Measurements from ENCODE around the gene KIAA0408. TPM values are rescaled to one million over a fixed set of nuclear protein-coding genes. Genes with fewer than 3 reads are reported as not detected.

Gene KIAA0408
- total and polyA plus RNA-seq, 9 of the 15 experiments (the other 6 are each of a cell fraction or from before 2014, with no cell fraction given), result 0.11 TPM; not detected in 8

DNA sequence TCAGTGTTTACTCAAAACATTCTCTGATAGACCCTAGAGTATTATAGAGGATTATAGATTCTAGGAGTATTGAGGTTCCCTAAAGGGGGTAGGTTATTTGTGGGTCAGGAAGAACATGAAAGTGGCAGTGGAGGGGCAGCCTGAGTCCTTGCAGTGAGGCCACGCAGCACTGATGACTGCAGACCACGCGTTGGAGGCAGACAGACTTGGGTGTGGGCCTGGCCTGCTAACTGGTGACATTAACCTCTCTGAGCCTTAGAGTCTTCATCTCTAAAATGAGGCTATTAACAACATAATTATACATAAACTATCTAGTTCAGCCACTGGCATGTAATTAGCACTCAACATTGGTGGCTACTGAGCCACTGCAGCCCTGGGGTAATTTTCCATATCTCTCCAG is 43.8 kb upstream of the KIAA0408 start (continued):
- no peak for TF ChIP-seq ZNF79 (CRISPR knock-in tag; IDR thresholded peaks at IDR 0.05; ENCODE audit: low read depth)
- TF ChIP-seq ZBTB8A (IDR thresholded peaks at IDR 0.05; ENCODE audit: partially characterized antibody), result no peak
- no peak for TF ChIP-seq STAG1 (CRISPR knock-in tag; IDR thresholded peaks at IDR 0.05; ENCODE audit: borderline replicate concordance)
- TF ChIP-seq, protein P1, sequence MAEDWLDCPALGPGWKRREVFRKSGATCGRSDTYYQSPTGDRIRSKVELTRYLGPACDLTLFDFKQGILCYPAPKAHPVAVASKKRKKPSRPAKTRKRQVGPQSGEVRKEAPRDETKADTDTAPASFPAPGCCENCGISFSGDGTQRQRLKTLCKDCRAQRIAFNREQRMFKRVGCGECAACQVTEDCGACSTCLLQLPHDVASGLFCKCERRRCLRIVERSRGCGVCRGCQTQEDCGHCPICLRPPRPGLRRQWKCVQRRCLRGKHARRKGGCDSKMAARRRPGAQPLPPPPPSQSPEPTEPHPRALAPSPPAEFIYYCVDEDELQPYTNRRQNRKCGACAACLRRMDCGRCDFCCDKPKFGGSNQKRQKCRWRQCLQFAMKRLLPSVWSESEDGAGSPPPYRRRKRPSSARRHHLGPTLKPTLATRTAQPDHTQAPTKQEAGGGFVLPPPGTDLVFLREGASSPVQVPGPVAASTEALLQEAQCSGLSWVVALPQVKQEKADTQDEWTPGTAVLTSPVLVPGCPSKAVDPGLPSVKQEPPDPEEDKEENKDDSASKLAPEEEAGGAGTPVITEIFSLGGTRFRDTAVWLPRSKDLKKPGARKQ (CRISPR knock-in tag; IDR thresholded peaks at IDR 0.05), result no peak
- TF ChIP-seq, protein P2, sequence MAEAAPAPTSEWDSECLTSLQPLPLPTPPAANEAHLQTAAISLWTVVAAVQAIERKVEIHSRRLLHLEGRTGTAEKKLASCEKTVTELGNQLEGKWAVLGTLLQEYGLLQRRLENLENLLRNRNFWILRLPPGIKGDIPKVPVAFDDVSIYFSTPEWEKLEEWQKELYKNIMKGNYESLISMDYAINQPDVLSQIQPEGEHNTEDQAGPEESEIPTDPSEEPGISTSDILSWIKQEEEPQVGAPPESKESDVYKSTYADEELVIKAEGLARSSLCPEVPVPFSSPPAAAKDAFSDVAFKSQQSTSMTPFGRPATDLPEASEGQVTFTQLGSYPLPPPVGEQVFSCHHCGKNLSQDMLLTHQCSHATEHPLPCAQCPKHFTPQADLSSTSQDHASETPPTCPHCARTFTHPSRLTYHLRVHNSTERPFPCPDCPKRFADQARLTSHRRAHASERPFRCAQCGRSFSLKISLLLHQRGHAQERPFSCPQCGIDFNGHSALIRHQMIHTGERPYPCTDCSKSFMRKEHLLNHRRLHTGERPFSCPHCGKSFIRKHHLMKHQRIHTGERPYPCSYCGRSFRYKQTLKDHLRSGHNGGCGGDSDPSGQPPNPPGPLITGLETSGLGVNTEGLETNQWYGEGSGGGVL (CRISPR knock-in tag; IDR thresholded peaks at IDR 0.05), result no peak
- no peak for TF ChIP-seq ILK (tag; IDR thresholded peaks at IDR 0.05; ENCODE audit: borderline replicate concordance, low read depth)
- no peak for TF ChIP-seq ZNF583 (CRISPR knock-in tag; IDR thresholded peaks at IDR 0.05)
- TF ChIP-seq, protein P3, sequence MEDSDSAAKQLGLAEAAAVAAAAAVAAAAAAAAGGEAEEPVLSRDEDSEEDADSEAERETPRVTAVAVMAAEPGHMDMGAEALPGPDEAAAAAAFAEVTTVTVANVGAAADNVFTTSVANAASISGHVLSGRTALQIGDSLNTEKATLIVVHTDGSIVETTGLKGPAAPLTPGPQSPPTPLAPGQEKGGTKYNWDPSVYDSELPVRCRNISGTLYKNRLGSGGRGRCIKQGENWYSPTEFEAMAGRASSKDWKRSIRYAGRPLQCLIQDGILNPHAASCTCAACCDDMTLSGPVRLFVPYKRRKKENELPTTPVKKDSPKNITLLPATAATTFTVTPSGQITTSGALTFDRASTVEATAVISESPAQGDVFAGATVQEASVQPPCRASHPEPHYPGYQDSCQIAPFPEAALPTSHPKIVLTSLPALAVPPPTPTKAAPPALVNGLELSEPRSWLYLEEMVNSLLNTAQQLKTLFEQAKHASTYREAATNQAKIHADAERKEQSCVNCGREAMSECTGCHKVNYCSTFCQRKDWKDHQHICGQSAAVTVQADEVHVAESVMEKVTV (CRISPR knock-in tag; IDR thresholded peaks at IDR 0.05), result no peak
- TF ChIP-seq, protein P4, sequence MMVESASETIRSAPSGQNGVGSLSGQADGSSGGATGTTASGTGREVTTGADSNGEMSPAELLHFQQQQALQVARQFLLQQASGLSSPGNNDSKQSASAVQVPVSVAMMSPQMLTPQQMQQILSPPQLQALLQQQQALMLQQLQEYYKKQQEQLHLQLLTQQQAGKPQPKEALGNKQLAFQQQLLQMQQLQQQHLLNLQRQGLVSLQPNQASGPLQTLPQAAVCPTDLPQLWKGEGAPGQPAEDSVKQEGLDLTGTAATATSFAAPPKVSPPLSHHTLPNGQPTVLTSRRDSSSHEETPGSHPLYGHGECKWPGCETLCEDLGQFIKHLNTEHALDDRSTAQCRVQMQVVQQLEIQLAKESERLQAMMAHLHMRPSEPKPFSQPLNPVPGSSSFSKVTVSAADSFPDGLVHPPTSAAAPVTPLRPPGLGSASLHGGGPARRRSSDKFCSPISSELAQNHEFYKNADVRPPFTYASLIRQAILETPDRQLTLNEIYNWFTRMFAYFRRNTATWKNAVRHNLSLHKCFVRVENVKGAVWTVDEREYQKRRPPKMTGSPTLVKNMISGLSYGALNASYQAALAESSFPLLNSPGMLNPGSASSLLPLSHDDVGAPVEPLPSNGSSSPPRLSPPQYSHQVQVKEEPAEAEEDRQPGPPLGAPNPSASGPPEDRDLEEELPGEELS (CRISPR knock-in tag; IDR thresholded peaks at IDR 0.05; ENCODE audit: borderline replicate concordance), result no peak
